Erythroblast (primary cell): ENCODE results near the gene OSBPL7.

ENCODE experiments used
- GATA1 ChIP-seq: IDR thresholded peaks from 2 replicates; pipeline ENCODE4 v1.6.1; 2011; ENCODE audit warnings: low read depth, mild to moderate bottlenecking, control low read depth, low read length, moderate library complexity
- POLR2A ChIP-seq: IDR thresholded peaks from 2 replicates; pipeline ENCODE4 v1.6.1; 2011; ENCODE audit warnings: mild to moderate bottlenecking, low read length

DNA sequence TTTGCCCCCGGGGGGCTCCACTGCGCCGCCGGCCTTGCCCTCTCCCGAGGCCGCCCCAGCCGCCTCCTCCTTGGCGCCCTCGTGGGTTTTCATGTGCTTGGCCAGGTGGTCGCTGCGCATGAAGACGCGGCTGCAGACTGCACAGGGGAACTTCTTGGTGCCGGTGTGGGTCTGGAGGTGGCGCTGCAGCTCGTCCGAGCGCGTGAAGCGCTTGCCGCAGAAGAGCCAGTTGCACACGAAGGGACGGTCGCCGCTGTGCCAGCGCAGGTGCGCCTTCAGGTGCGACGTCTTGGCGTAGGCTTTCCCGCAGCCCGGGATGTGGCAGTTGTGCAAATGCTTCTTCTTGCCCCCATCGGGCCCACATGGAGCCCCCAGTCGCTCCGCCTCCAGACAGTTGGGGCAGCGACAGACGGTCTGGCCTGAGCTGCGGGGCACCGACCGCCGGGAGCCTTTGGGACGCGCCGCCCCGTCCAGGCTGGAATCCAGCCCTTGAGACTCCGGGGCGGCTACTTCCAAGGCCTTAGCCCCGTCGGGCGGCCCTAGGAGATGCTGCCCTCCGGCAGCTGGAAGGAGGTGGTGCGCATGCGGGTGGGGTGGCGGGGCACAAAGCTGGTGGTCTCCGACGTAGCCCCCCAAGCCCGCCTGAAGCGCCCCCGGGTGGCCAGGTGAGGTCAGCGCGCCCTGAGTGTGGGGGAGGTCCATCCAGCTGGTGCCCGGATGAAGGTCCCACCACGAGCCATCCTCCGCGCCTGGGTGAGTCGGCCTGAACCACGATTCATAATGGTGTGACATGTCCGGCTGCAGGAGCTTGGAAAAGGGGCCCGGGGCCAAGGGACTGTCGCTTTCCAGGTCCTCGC is 26.0 kb upstream of the OSBPL7 start:
- TF ChIP-seq POLR2A (no peak), GATA1 (no peak)
